ENCODE results near the gene SHISAL1.
"Not testable (repeated sequence)": the region's sequence is repeated elsewhere in the genome, so short reads cannot be mapped to it uniquely, and the experiment has no call there.

Gene SHISAL1

DNA sequence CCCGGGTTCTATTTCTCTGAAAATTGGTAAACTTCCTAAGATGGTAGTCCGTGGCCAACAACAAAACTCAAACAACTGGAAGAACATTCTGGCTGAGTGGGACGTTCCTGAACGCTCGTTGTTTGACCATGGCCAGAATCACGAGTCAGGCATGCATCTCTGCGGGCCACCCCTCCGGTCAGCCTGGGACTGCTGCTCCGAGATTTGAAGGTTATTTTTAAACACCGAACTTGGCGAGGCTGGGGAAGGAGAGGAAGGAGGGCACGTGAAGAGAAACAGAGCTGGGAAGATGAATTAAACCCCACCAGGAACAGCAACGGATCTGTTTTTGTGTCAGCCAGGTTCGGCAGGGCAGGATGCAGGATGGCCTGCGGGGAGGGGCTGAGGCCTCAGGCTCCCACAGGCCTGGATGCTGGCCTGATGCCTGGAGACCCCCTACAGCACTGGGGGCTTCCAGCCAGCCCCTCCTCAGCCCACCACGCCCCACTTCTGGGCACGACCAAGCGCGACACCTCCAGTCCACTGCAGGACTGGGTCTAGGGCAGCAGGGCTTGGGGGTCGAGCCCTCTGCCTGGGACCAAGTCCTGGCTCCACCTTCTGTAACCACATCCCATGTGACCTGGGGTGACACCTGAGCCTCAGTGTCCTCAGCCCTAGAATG, 5.1 kb downstream of the SHISAL1 start:
- Mint-ChIP-seq H3K27ac (no peak overlapping the region), H3K4me1 (ENCODE audit: low read depth) (no peaks in the 10 kb centered on the region), H3K4me3 (no peak overlapping the region), H3K27me3 (ENCODE audit: low read depth) (no peaks in the 10 kb centered on the region), H3K36me3 (ENCODE audit: low read depth) (no peaks in the 10 kb centered on the region), H3K9me3 (no peaks in the 10 kb centered on the region)

DNA sequence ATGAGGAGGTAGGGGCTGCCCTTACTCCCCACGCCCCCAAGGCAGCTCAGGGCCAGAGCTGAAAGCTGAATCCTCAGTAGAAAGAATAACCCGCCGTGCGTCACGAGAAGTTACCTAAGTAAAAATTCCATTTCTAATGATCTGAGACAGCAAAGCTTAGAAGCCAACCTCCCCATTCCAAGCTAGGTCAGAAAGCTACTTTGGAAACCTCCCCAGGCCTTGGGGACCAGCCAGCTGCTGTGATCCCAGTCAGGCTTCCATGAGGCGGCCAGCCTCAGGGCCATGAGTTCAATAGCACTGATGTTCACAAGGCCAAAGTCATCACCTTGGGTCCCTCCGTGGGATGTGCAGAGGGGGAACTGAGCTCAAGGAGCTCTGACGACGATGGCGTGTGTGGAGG, 6.9 kb downstream of the SHISAL1 start:
- Mint-ChIP-seq H3K27ac (no peak overlapping the region), H3K36me3 (ENCODE audit: low read depth) (no peaks in the 10 kb centered on the region), H3K4me1 (ENCODE audit: low read depth) (no peaks in the 10 kb centered on the region), H3K9me3 (no peaks in the 10 kb centered on the region), H3K27me3 (ENCODE audit: low read depth) (no peaks in the 10 kb centered on the region), H3K4me3 (no peak overlapping the region)

DNA sequence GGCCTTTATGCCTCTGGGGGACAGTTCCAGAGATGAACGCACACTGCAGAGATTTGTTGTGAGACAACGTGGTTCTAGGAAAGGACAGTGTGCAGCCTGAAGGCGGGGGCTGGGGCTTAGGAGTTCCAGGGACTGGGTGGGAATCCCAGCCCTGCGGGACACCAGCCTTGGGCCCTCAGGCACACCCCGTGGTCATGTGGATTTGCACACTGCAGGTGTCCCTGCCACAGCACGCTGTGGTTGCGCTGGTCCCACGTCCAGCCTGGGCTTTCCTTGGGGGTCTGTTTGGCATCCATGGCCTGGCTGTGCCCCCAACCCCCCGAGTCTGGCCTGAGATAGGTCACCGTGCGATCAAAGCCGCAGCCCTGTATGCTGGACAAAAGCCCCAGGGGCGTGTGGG, 7.3 kb downstream of the SHISAL1 start:
- Mint-ChIP-seq H3K4me3 (no peak overlapping the region), H3K4me1 (ENCODE audit: low read depth) (no peaks in the 10 kb centered on the region)

GRCh38 chr22:44304911-44305310, 7.8 kb downstream of the SHISAL1 start:
- Mint-ChIP-seq H3K4me3 (no peak overlapping the region), H3K4me1 (ENCODE audit: low read depth) (no peaks in the 10 kb centered on the region), H3K9me3 (no peaks in the 10 kb centered on the region), H3K36me3 (ENCODE audit: low read depth) (no peaks in the 10 kb centered on the region), H3K27me3 (ENCODE audit: low read depth) (no peaks in the 10 kb centered on the region), H3K27ac (no peak overlapping the region)

More for the DNA sequence above, 7.3 kb downstream of the SHISAL1 start:
- Mint-ChIP-seq H3K27ac (no peak overlapping the region), H3K9me3 (no peaks in the 10 kb centered on the region), H3K27me3 (ENCODE audit: low read depth) (no peaks in the 10 kb centered on the region), H3K36me3 (ENCODE audit: low read depth) (no peaks in the 10 kb centered on the region)

GRCh38 chr22:44304354-44304753, 8.4 kb downstream of the SHISAL1 start:
- no peak overlapping the region for H3K27ac Mint-ChIP-seq
- H3K36me3 Mint-ChIP-seq (ENCODE audit: low read depth), result no peaks in the 10 kb centered on the region

GRCh38 chr22:44302363-44302762, 10.4 kb downstream of the SHISAL1 start:
- not testable (repeated sequence) for H3K4me1 Mint-ChIP-seq (ENCODE audit: low read depth); H3K9me3 Mint-ChIP-seq; H3K36me3 Mint-ChIP-seq (ENCODE audit: low read depth); H3K27me3 Mint-ChIP-seq (ENCODE audit: low read depth); H3K27ac Mint-ChIP-seq; H3K4me3 Mint-ChIP-seq

More at GRCh38 chr22:44304354-44304753, 8.4 kb downstream of the SHISAL1 start:
- Mint-ChIP-seq H3K4me1 (ENCODE audit: low read depth) (no peaks in the 10 kb centered on the region), H3K27me3 (ENCODE audit: low read depth) (no peaks in the 10 kb centered on the region), H3K9me3 (no peaks in the 10 kb centered on the region), H3K4me3 (no peak overlapping the region)

DNA sequence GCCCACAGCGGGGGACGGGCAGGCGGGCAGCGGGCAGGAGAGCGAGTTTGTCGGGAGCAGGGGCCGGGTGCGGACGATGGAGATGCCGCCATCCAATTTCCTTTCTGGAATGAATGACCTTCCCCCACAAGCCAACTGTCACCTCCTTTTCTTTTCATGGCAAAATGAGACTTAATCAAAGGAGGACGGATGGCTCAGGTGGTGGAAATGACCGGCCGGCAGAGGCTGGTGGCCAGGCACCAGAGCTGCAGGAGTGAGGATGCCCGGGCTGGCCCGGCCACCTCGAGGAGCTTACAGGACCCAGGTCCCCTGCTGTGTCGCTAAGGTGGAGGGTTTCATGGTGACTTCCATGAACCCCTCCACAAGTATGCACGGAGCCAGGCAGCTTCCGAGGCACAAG, 11.7 kb downstream of the SHISAL1 start:
- no peak overlapping the region for H3K4me3 Mint-ChIP-seq
- H3K9me3 Mint-ChIP-seq, result no peaks in the 10 kb centered on the region
- no peaks in the 10 kb centered on the region for H3K36me3 Mint-ChIP-seq (ENCODE audit: low read depth)
- no peak overlapping the region for H3K27ac Mint-ChIP-seq
- no peaks in the 10 kb centered on the region for H3K27me3 Mint-ChIP-seq (ENCODE audit: low read depth)
- H3K4me1 Mint-ChIP-seq (ENCODE audit: low read depth), result no peaks in the 10 kb centered on the region

GRCh38 chr22:44299124-44299523, 13.6 kb downstream of the SHISAL1 start:
- Mint-ChIP-seq H3K9me3 (peaks cover 1% of the 10 kb centered on the region), H3K4me1 (ENCODE audit: low read depth) (no peaks in the 10 kb centered on the region), H3K4me3 (no peak overlapping the region), H3K36me3 (ENCODE audit: low read depth) (no peaks in the 10 kb centered on the region), H3K27ac (no peak overlapping the region), H3K27me3 (ENCODE audit: low read depth) (peaks cover 5% of the 10 kb centered on the region)

GRCh38 chr22:44298406-44299091, 14.2 kb downstream of the SHISAL1 start:
- Mint-ChIP-seq H3K36me3 (ENCODE audit: low read depth) (no peaks in the 10 kb centered on the region), H3K27ac (no peak overlapping the region), H3K4me1 (ENCODE audit: low read depth) (no peaks in the 10 kb centered on the region), H3K4me3 (no peak overlapping the region), H3K9me3 (peaks cover 4% of the 10 kb centered on the region), H3K27me3 (ENCODE audit: low read depth) (peaks cover 5% of the 10 kb centered on the region)

DNA sequence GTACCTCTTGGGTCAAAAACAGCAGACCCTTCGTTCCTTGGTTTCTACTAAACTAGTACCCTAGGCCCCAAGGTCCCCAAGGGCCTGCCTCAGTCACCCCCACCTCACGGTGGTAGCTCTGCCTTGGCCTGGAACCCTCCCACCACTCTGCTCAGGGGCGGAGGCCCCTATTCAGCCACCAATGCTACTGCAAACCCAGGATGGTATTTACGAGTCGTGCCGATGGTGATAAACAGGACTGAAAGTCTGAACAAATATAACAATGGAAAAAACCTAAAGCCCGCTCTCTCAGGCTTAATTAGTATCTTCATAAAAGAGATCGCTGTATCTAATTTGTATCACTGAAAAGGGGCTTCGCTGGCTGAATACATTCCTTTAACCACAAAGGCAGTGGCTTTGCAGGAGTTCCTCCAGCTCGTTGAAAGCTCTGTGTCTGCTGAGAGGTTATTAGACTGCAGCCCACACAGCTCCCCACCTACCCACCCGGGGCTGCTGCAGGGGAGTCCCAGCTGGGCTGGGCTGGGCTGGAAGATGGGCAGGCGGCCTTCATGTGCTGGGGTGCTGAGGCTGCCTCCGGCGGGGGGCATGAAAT, 15.2 kb downstream of the SHISAL1 start:
- no peak overlapping the region for H3K4me3 Mint-ChIP-seq
- H3K9me3 Mint-ChIP-seq, result peaks cover 4% of the 10 kb centered on the region
- H3K27me3 Mint-ChIP-seq (ENCODE audit: low read depth), result peaks cover 5% of the 10 kb centered on the region
- no peaks in the 10 kb centered on the region for H3K36me3 Mint-ChIP-seq (ENCODE audit: low read depth)
- no peak overlapping the region for H3K27ac Mint-ChIP-seq
- H3K4me1 Mint-ChIP-seq (ENCODE audit: low read depth), result no peaks in the 10 kb centered on the region

DNA sequence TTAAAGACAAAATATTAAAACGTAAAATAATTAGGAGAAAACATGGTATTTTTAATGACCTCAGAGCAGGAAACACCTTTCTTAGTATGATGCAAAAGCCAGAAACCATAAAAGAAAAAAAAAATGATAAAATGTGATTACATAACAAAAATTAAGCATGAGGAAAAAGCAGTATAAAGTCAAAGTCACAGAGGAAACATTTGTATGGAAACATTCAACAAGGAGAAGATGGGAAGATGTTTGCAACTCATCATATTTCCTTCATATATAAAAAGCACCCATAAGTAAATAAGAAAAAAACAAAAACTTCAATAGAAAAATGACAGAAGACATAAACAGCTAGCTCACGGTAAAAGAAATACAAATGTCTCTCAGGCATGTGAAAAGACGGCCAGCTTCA, 17.3 kb downstream of the SHISAL1 start:
- peaks cover 5% of the 10 kb centered on the region for H3K27me3 Mint-ChIP-seq (ENCODE audit: low read depth)
- peaks cover 4% of the 10 kb centered on the region for H3K9me3 Mint-ChIP-seq
- H3K36me3 Mint-ChIP-seq (ENCODE audit: low read depth), result no peaks in the 10 kb centered on the region
- H3K27ac Mint-ChIP-seq, result no peak overlapping the region
- no peaks in the 10 kb centered on the region for H3K4me1 Mint-ChIP-seq (ENCODE audit: low read depth)
- no peak overlapping the region for H3K4me3 Mint-ChIP-seq

DNA sequence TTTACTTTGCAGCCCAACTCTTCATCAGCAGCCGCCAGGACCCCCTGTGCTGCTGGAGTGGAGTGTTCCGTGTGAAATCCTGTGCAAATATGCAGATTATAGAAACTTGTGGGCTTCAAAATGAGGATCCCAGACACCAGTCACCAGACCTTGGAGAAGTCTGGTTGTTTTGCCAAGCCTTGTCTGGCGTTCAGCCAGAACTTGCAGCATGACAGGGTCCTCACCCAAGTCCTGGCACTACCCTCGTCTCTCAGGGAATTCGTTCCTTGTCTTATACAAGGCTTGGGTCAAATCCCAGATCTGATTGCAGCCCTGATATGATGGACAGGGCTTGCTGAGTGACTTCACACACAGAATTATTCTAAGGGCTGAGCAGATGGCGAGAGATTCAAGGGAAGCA, 18.9 kb downstream of the SHISAL1 start:
- H3K27me3 Mint-ChIP-seq (ENCODE audit: low read depth), result peaks cover 5% of the 10 kb centered on the region
- H3K36me3 Mint-ChIP-seq (ENCODE audit: low read depth), result no peaks in the 10 kb centered on the region
- peaks cover 4% of the 10 kb centered on the region for H3K9me3 Mint-ChIP-seq
- H3K4me1 Mint-ChIP-seq (ENCODE audit: low read depth), result no peaks in the 10 kb centered on the region
- no peak overlapping the region for H3K4me3 Mint-ChIP-seq
- no peak overlapping the region for H3K27ac Mint-ChIP-seq

- no peaks in the 10 kb centered on the region for H3K36me3 Mint-ChIP-seq (ENCODE audit: low read depth)
- H3K4me3 Mint-ChIP-seq, result no peak overlapping the region
- peaks cover 5% of the 10 kb centered on the region for H3K27me3 Mint-ChIP-seq (ENCODE audit: low read depth)
- no peak overlapping the region for H3K27ac Mint-ChIP-seq
- H3K9me3 Mint-ChIP-seq, result peaks cover 4% of the 10 kb centered on the region
- no peaks in the 10 kb centered on the region for H3K4me1 Mint-ChIP-seq (ENCODE audit: low read depth)
These were observed 19.7 kb downstream of the SHISAL1 start for GRCh38 chr22:44293034-44293433.

DNA sequence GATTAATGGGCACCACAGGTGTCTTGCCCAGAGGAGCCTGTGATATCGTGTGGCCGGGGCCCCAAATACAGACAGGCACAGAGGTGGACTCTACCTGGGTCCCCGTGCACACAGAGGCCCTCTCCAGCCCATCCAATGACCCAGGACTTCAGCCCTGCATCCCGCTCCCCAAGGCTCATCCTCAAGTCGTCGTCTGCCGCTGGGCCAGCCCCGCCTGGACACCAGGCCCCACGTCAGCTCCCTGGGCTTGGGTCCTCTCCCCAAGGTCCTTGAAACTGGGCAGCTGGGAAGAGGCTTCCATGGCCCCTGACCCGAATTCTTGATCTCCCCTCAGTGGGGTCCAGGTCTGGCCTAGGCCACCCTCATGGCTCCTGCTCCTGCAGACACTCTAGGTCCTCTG, 20.2 kb downstream of the SHISAL1 start:
- H3K27ac Mint-ChIP-seq, result no peak overlapping the region
- peaks cover 5% of the 10 kb centered on the region for H3K27me3 Mint-ChIP-seq (ENCODE audit: low read depth)

DNA sequence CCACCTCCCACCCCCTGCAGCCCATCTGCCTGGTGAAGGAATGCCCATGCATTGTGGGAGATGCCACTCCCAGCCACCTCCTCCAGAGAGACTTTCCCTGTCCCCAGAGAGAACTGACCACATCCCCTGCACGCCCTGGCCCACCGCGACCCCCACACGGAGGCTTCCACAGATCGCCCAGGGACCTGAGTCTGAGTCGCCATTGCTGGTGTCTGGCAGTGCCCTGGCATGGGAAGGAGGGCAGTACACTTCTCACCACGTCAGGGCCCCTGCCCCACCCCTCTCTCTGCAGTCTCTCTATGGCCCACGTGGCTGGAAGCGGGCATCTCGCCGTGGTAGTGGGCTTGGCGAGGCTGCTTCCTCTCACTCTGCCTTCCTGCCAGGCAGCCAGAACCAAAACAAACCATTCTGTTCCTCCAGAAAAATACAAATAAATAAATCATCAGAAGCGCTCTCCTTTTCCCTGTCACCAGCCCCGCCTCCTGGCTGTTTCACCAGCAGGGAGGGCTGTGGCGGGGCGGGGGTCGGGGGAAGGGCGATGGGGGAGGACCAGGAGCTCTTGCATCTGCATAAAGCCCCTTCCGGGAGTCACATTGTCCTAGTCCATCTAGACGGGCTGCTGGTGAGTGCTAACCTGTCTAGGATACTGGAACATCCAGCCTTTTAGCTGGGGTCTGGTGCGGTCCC, 20.9 kb downstream of the SHISAL1 start:
- Mint-ChIP-seq H3K27me3 (ENCODE audit: low read depth) (peaks cover 5% of the 10 kb centered on the region), H3K36me3 (ENCODE audit: low read depth) (no peaks in the 10 kb centered on the region), H3K27ac (no peak overlapping the region), H3K4me3 (no peak overlapping the region), H3K9me3 (peaks cover 4% of the 10 kb centered on the region), H3K4me1 (ENCODE audit: low read depth) (no peaks in the 10 kb centered on the region)

More for the DNA sequence above, 20.2 kb downstream of the SHISAL1 start:
- no peaks in the 10 kb centered on the region for H3K4me1 Mint-ChIP-seq (ENCODE audit: low read depth)
- H3K9me3 Mint-ChIP-seq, result peaks cover 4% of the 10 kb centered on the region
- H3K36me3 Mint-ChIP-seq (ENCODE audit: low read depth), result no peaks in the 10 kb centered on the region
- H3K4me3 Mint-ChIP-seq, result no peak overlapping the region
